A549 (cell line): Measurements from ENCODE around the gene MUCL3. TPM values are rescaled to one million over a fixed set of nuclear protein-coding genes. Genes with fewer than 3 reads are reported as not detected.

Experiments
- ATAC-seq, 2 experiments: fragments of 200-7000 bp in 1 of 2; fragments of >200 bp in 1 of 2; cut with Nextera tagmentation in 1 of 2; cut with Tn5 transposase in 1 of 2; 3 replicates each; pipeline versions ENCODE4 v1.8.0 to v1.9.1; 2018 to 2020; ENCODE audit warnings: mild to moderate bottlenecking in 1 of 2, moderate library complexity in 1 of 2
- CTCF ChIA-PET: fragments of 300-600 bp; sonication (Branson Sonifier 250); formaldehyde crosslinking; extraction: SDS; loops from one replicate; lab custom pipeline; 2021; ENCODE audit warnings: antibody characterized with exemption, inconsistent platforms; lab: Yijun Ruan, JAX
- POLR2A ChIA-PET: fragments of 350-600 bp; formaldehyde crosslinking; extraction: SDS; loops from one replicate; lab custom pipeline; 2021; ENCODE audit warnings: antibody characterized with exemption, inconsistent platforms; lab: Yijun Ruan, JAX
- DNase-seq, 2 experiments: peaks; one replicate each; pipeline versions ENCODE4 v3.0.0 to v3.0.0-alpha.2; 2011 to 2016; ENCODE audit warnings: low read depth in 1 of 2, low spot score in 1 of 2
- FAIRE-seq: peaks from 2 replicates; lab custom pipeline; 2011; peaks lifted over from hg19 to GRCh38; lab: Jason Lieb, UNC
- H3K27ac ChIP-seq, 2 experiments: fragments of >200 bp; sonication (Bioruptor Twin); formaldehyde crosslinking; 3 replicates each; pipeline ENCODE4 v1.5.1; 2016 to 2017
- H3K4me1 ChIP-seq: fragments of >200 bp; sonication (Bioruptor Twin); formaldehyde crosslinking; 3 replicates; pipeline ENCODE4 v1.6.1; 2016
- H3K4me2 ChIP-seq: fragments of >200 bp; sonication (Bioruptor Twin); formaldehyde crosslinking; 3 replicates; pipeline ENCODE4 v1.6.1; 2016
- H3K4me3 ChIP-seq: fragments of >200 bp; sonication (Bioruptor Twin); formaldehyde crosslinking; 3 replicates; pipeline ENCODE4 v1.5.1; 2016
- H3K9me3 ChIP-seq: fragments of >200 bp; sonication (Bioruptor Twin); formaldehyde crosslinking; 3 replicates; pipeline ENCODE4 v1.6.1; 2016
- ATOH8 ChIP-seq: fragments of 250-450 bp; sonication (Bioruptor Pico); IDR thresholded peaks from 2 replicates; pipeline ENCODE4 v1.5.0; 2020; ENCODE audit warnings: low read depth, mild to moderate bottlenecking, moderate library complexity
- BHLHE40 ChIP-seq: IDR thresholded peaks from 2 replicates; pipeline ENCODE4 v1.6.1; 2012; ENCODE audit warnings: low read depth, low read length, inconsistent platforms
- CBX2 ChIP-seq: fragments of 200-600 bp; sonication (generic); IDR thresholded peaks from 2 replicates; pipeline ENCODE4 v1.6.1; 2016; ENCODE audit warnings: low read depth, mild to moderate bottlenecking, borderline replicate concordance
- CHD4 ChIP-seq: fragments of 200-600 bp; sonication (generic); IDR thresholded peaks from 2 replicates; pipeline ENCODE4 v1.6.1; 2016; ENCODE audit warnings: antibody characterized with exemption, mild to moderate bottlenecking, borderline replicate concordance
- EHF ChIP-seq: fragments of 250-450 bp; sonication (Bioruptor Pico); IDR thresholded peaks from 2 replicates; pipeline ENCODE4 v1.5.0; 2020; ENCODE audit warnings: mild to moderate bottlenecking
- EHMT2 ChIP-seq: fragments of 200-600 bp; sonication (generic); IDR thresholded peaks from 2 replicates; pipeline ENCODE4 v1.6.1; 2016; ENCODE audit warnings: antibody characterized with exemption, low read depth, mild to moderate bottlenecking, moderate library complexity
- EP300 ChIP-seq, 2 experiments: fragments of >200 bp; sonication (Bioruptor Twin); formaldehyde crosslinking; IDR thresholded peaks; 2 replicates in 1 of 2; 3 replicates in 1 of 2; pipeline ENCODE4 v1.6.1; 2016 to 2017
- FOSB ChIP-seq: fragments of 250-450 bp; sonication (Bioruptor Pico); IDR thresholded peaks from 2 replicates; pipeline ENCODE4 v1.5.0; 2020; ENCODE audit warnings: mild to moderate bottlenecking, moderate library complexity
- FOXS1 ChIP-seq: fragments of 250-450 bp; sonication (Bioruptor Pico); IDR thresholded peaks from 2 replicates; pipeline ENCODE4 v1.5.0; 2020; ENCODE audit warnings: mild to moderate bottlenecking, moderate library complexity
- HMGXB4 ChIP-seq: fragments of 250-450 bp; sonication (Bioruptor Pico); IDR thresholded peaks from 2 replicates; pipeline ENCODE4 v1.5.0; 2021; ENCODE audit warnings: mild to moderate bottlenecking, moderate library complexity, borderline replicate concordance
- JUN ChIP-seq, 2 experiments: fragments of >200 bp; sonication (Bioruptor Twin); formaldehyde crosslinking; IDR thresholded peaks; 2 replicates in 1 of 2; 3 replicates in 1 of 2; pipeline ENCODE4 v1.6.1; 2016 to 2017
- MAFK ChIP-seq: fragments of 450-650 bp; IDR thresholded peaks from 2 replicates; pipeline ENCODE4 v1.6.1; 2014; ENCODE audit not compliant: partially characterized antibody
- MAX ChIP-seq: IDR thresholded peaks from 2 replicates; pipeline ENCODE4 v1.6.1; 2012
- MYC ChIP-seq: IDR thresholded peaks from 2 replicates; pipeline ENCODE4 v1.6.1; 2012; ENCODE audit warnings: mild to moderate bottlenecking, inconsistent platforms, low read length, improper control_type of control experiment, borderline replicate concordance
- NPAS2 ChIP-seq: fragments of 250-450 bp; sonication (Bioruptor Pico); IDR thresholded peaks from 2 replicates; pipeline ENCODE4 v1.8.0; 2022; ENCODE audit warnings: mild to moderate bottlenecking, moderate library complexity, borderline replicate concordance
- POLR2AphosphoS2 ChIP-seq: conservative IDR thresholded peaks from 2 replicates; pipeline ENCODE4 v1.6.1; 2012; ENCODE audit warnings: low read length, improper control_type of control experiment, inconsistent platforms
- RARB ChIP-seq: fragments of 250-450 bp; sonication (Bioruptor Pico); IDR thresholded peaks from 2 replicates; pipeline ENCODE4 v1.8.0; 2021; ENCODE audit warnings: mild to moderate bottlenecking, moderate library complexity
- RFX5 ChIP-seq: fragments of 450-650 bp; IDR thresholded peaks from 2 replicates; pipeline ENCODE4 v1.7.1; 2014; ENCODE audit warnings: antibody characterized with exemption, mild to moderate bottlenecking, moderate library complexity
- ZC3H11A ChIP-seq: fragments of 450-650 bp; IDR thresholded peaks from 2 replicates; pipeline ENCODE4 v1.6.1; 2014; ENCODE audit warnings: antibody characterized with exemption, mild to moderate bottlenecking
- ZNF302 ChIP-seq: fragments of 250-450 bp; sonication (Bioruptor Pico); IDR thresholded peaks from 2 replicates; pipeline ENCODE4 v1.9.0; 2021; ENCODE audit warnings: inconsistent platforms, mild to moderate bottlenecking, moderate library complexity
- WGBS: methylation state at CpG from one replicate; pipeline ENCODE4 v1.1.6; 2017; ENCODE audit errors: missing lambda C conversion rate; 5-methylcytosine and 5-hydroxymethylcytosine counted together
- polyA plus RNA-seq, 4 experiments: library from polyadenylated mRNA; depleted of rRNA in 3 of 4; stranded (reverse); fragments of >200 nt; fragmentation: RNase III in 1 of 4; extraction: RNeasy Plus Mini Kit Qiagen cat#74134 plus additional on column Dnase treatment in 1 of 4; gene quantifications; 2 replicates in 3 of 4; 3 replicates in 1 of 4; pipeline ENCODE4 v1.2.3, GENCODE V29; 2011 to 2017

Gene MUCL3
- polyA plus RNA-seq, 2 of the 4 experiments (the other 2 are of a cell fraction), result 0.01 to 0.03 TPM

GRCh38 chr6:30891816-30892538, 48.8 kb upstream of the MUCL3 start:
- CTCF ChIA-PET, result interaction anchor here (0.6 to 1.2 kb wide), 5 partner anchors 12 to 213 kb away, joined by 3 to 4 read pairs (median 3); no protein-coding TSS in a partner anchor
- DNase-seq, result no peak
- H3K4me1 ChIP-seq, result peaks cover 17% of the 10 kb centered on the region
- no peak overlapping the region for H3K4me2 ChIP-seq
- ATAC-seq, result no peak
- TF ChIP-seq MYC, result no peak
- no peak for TF ChIP-seq MAFK
- no peak for TF ChIP-seq BHLHE40
- no peak for TF ChIP-seq CHD4
- TF ChIP-seq POLR2AphosphoS2, result no peak
- no peak for TF ChIP-seq NPAS2 (CRISPR knock-in tag)
- no peak for TF ChIP-seq HMGXB4
- TF ChIP-seq RFX5, result no peak
- no peak for TF ChIP-seq CBX2
- no peak for TF ChIP-seq ZNF302 (CRISPR knock-in tag)
- no peak for TF ChIP-seq FOSB (CRISPR knock-in tag)
- no peak for TF ChIP-seq EHF (CRISPR knock-in tag)
- TF ChIP-seq EHMT2, result no peak
- no peak for TF ChIP-seq FOXS1
- no peak for TF ChIP-seq EP300 (IDR thresholded peaks at IDR 0.05)
- no peak for TF ChIP-seq ATOH8
- H3K4me3 ChIP-seq, result no peak overlapping the region
- H3K9me3 ChIP-seq, result no peaks in the 10 kb centered on the region
- FAIRE-seq, result no peak
- 89% methylated on average over 11 of the region's 21 CpGs for WGBS
- POLR2A ChIA-PET, result no interaction called here
- H3K27ac ChIP-seq, result no peak overlapping the region

GRCh38 chr6:30893001-30893591, 47.7 kb upstream of the MUCL3 start:
- 94% methylated on average over 2 of the region's 16 CpGs for WGBS
- Histone ChIP-seq H3K4me1 (peaks cover 6% of the 10 kb centered on the region), H3K4me2 (no peak overlapping the region), H3K4me3 (no peak overlapping the region), H3K27ac (no peak overlapping the region), H3K9me3 (no peaks in the 10 kb centered on the region)
- POLR2A ChIA-PET, result no interaction called here
- no peak for TF ChIP-seq JUN (IDR thresholded peaks at IDR 0.05)
- TF ChIP-seq MAX, result no peak
- no peak for TF ChIP-seq ZC3H11A
- no peak for TF ChIP-seq CBX2
- no peak for TF ChIP-seq HMGXB4
- TF ChIP-seq CHD4, result no peak
- TF ChIP-seq RARB (CRISPR knock-in tag), result no peak
- FAIRE-seq (no peak), ATAC-seq (peak in 1 of 2 experiments; percentile 62; a peak in 3 of 6 replicates), DNase-seq (no peak)
- CTCF ChIA-PET, result interaction anchor here (1.0 kb wide), 1 partner anchor 214 kb away, joined by 4 read pairs; no protein-coding TSS in a partner anchor
